Uterus (tissue), 2 donors: ENCODE results near the gene SNAI1.

Experiments
- CTCF ChIP-seq, 4 experiments: fragments of 200-600 bp in 2 of 4; fragments of 450-650 bp in 2 of 4; sonication (generic) in 2 of 4; IDR thresholded peaks; one replicate each; pipeline ENCODE4 v1.5.1; 2016 to 2019; ENCODE audit warnings: antibody characterized with exemption in 4 of 4, mild to moderate bottlenecking in 2 of 4, moderate library complexity in 1 of 4
- POLR2A ChIP-seq, 2 donors: fragments of 450-650 bp; IDR thresholded peaks; one replicate each; pipeline ENCODE4 v1.6.1; 2016; ENCODE audit warnings: antibody characterized with exemption in 2 of 2, mild to moderate bottlenecking in 1 of 2, moderate library complexity in 1 of 2

- TF ChIP-seq CTCF (IDR thresholded peaks at IDR 0.05) (no peak), POLR2A (IDR thresholded peaks at IDR 0.05) (no peak)
These were observed 7.5 kb downstream of the SNAI1 start for GRCh38 chr20:49990271-49990720.
